Bone marrow (tissue), 2 donors: ENCODE data around the gene RDH14.

ENCODE experiments used
- DNase-seq, 2 donors: peaks; one replicate each; lab custom pipeline; 2025; lab: John Stamatoyannopoulos, UW

The RDH14 gene

GRCh38 chr2:18560031-18560796 is at the start of gene RDH14:
TSS of gene RDH14 (minus strand) at chr2:18560653. CDS start at chr2:18560572, 81 bp downstream.
- peak; percentile 57 to 82 for DNase-seq

GRCh38 chr2:18610090-18610489 is 49.6 kb upstream of the RDH14 start:
- no peak for DNase-seq

GRCh38 chr2:18605115-18605514 is 44.7 kb upstream of the RDH14 start:
- DNase-seq, result no peak

- DNase-seq, result no peak
Measured at GRCh38 chr2:18604531-18604885, 44.1 kb upstream of the RDH14 start.

GRCh38 chr2:18603854-18604530 is 43.5 kb upstream of the RDH14 start:
- DNase-seq, result no peak

GRCh38 chr2:18602298-18602697 is 41.8 kb upstream of the RDH14 start:
- no peak for DNase-seq

GRCh38 chr2:18600255-18600613 is 39.8 kb upstream of the RDH14 start:
- no peak for DNase-seq

GRCh38 chr2:18599509-18600254 is 39.2 kb upstream of the RDH14 start:
- no peak for DNase-seq

GRCh38 chr2:18598848-18599484 is 38.5 kb upstream of the RDH14 start:
- DNase-seq, result no peak

- DNase-seq, result no peak
Measured at GRCh38 chr2:18597618-18598017, 37.2 kb upstream of the RDH14 start.

- no peak for DNase-seq
Measured at GRCh38 chr2:18596993-18597392, 36.5 kb upstream of the RDH14 start.

- DNase-seq, result no peak
Measured at GRCh38 chr2:18593496-18593895, 33.0 kb upstream of the RDH14 start.

- DNase-seq, result no peak
Measured at GRCh38 chr2:18592372-18592771, 31.9 kb upstream of the RDH14 start.

- DNase-seq, result no peak
Measured at GRCh38 chr2:18589354-18589753, 28.9 kb upstream of the RDH14 start, which contains the start of gene NT5C1B. TSS of gene NT5C1B (minus strand) at chr2:18589569. CDS start at chr2:18589468, 101 bp downstream.

GRCh38 chr2:18588802-18589201 is 28.3 kb upstream of the RDH14 start:
- no peak for DNase-seq

GRCh38 chr2:18588049-18588448 is 27.6 kb upstream of the RDH14 start:
- no peak for DNase-seq

GRCh38 chr2:18585526-18585925 is 25.1 kb upstream of the RDH14 start:
- no peak for DNase-seq

- DNase-seq, result no peak
Measured at GRCh38 chr2:18584608-18584954, 24.1 kb upstream of the RDH14 start.

GRCh38 chr2:18583905-18584607 is 23.6 kb upstream of the RDH14 start:
- no peak for DNase-seq

GRCh38 chr2:18580606-18581005 is 20.2 kb upstream of the RDH14 start:
- no peak for DNase-seq

- DNase-seq, result no peak
Measured at GRCh38 chr2:18578033-18578432, 17.6 kb upstream of the RDH14 start.
